ENCODE measurements around the gene BUD13. TPM values are rescaled to one million over a fixed set of nuclear protein-coding genes. Genes with fewer than 3 reads are reported as not detected.

BUD13 gene
- total RNA-seq, 2 donors from 2014 or later = 12.2 to 16.0 TPM

- WGBS = 65% methylated on average over 4 of the region's 4 CpGs
- intact Hi-C loops (cut with DNase I) = no loop called here
- H3K27ac ChIP-seq = no peak overlapping the region
- H3K27me3 ChIP-seq (replicated peaks; ENCODE audit: insufficient read depth) = no peaks in the 10 kb centered on the region
- no peak overlapping the region for H3K4me3 ChIP-seq
- H3K4me1 ChIP-seq (replicated peaks) = no peaks in the 10 kb centered on the region
- TF ChIP-seq POLR2AphosphoS5 (IDR thresholded peaks at IDR 0.05) (no peak), CTCF (IDR thresholded peaks at IDR 0.05) (no peak), POLR2A (IDR thresholded peaks at IDR 0.05) (no peak)
- DNase-seq (ENCODE audit: low spot score) = no peak
- no peaks in the 10 kb centered on the region for H3K9me3 ChIP-seq
- no peaks in the 10 kb centered on the region for H3K36me3 ChIP-seq
Observed at GRCh38 chr11:116740741-116741140, 32.0 kb downstream of the BUD13 start.

- WGBS = 72% methylated on average over 2 of the region's 2 CpGs
- intact Hi-C loops (cut with DNase I) = no loop called here
- no peak for TF ChIP-seq POLR2AphosphoS5 (IDR thresholded peaks at IDR 0.05)
- no peak for TF ChIP-seq POLR2A (IDR thresholded peaks at IDR 0.05)
- Histone ChIP-seq H3K27ac (no peak overlapping the region), H3K9me3 (no peaks in the 10 kb centered on the region), H3K4me1 (replicated peaks) (no peaks in the 10 kb centered on the region), H3K27me3 (replicated peaks; ENCODE audit: insufficient read depth) (no peaks in the 10 kb centered on the region), H3K36me3 (no peaks in the 10 kb centered on the region), H3K4me3 (no peak overlapping the region)
- DNase-seq (ENCODE audit: low spot score) = no peak
Observed at GRCh38 chr11:116738975-116739374, 33.8 kb downstream of the BUD13 start.

- DNase-seq (ENCODE audit: low spot score) = no peak
- 94% methylated on average over 3 of the region's 3 CpGs for WGBS
- Histone ChIP-seq H3K27ac (no peak overlapping the region), H3K36me3 (no peaks in the 10 kb centered on the region), H3K4me1 (replicated peaks) (no peaks in the 10 kb centered on the region), H3K9me3 (no peaks in the 10 kb centered on the region), H3K4me3 (no peak overlapping the region), H3K27me3 (replicated peaks; ENCODE audit: insufficient read depth) (no peaks in the 10 kb centered on the region)
- intact Hi-C loops (cut with DNase I) = no loop called here
- TF ChIP-seq POLR2A (IDR thresholded peaks at IDR 0.05) (no peak), POLR2AphosphoS5 (IDR thresholded peaks at IDR 0.05) (no peak), CTCF (IDR thresholded peaks at IDR 0.05) (no peak)
Observed at GRCh38 chr11:116736763-116737162, 36.0 kb downstream of the BUD13 start.

- Histone ChIP-seq H3K27me3 (replicated peaks; ENCODE audit: insufficient read depth) (peaks cover 1% of the 10 kb centered on the region), H3K4me1 (replicated peaks) (no peaks in the 10 kb centered on the region), H3K4me3 (no peak overlapping the region), H3K36me3 (no peaks in the 10 kb centered on the region), H3K9me3 (no peaks in the 10 kb centered on the region), H3K27ac (no peak overlapping the region)
- no peak for DNase-seq (ENCODE audit: low spot score)
- TF ChIP-seq POLR2A (IDR thresholded peaks at IDR 0.05) (no peak), CTCF (IDR thresholded peaks at IDR 0.05) (no peak), POLR2AphosphoS5 (IDR thresholded peaks at IDR 0.05) (no peak)
- intact Hi-C loops (cut with DNase I) = no loop called here
- 85% methylated on average over 11 of the region's 11 CpGs for WGBS
Observed at GRCh38 chr11:116733969-116734508, 38.7 kb downstream of the BUD13 start.

GRCh38 chr11:116733043-116733755 is 39.6 kb downstream of the BUD13 start:
- no peak for TF ChIP-seq POLR2A (IDR thresholded peaks at IDR 0.05)
- TF ChIP-seq POLR2AphosphoS5 (IDR thresholded peaks at IDR 0.05) = no peak
- TF ChIP-seq CTCF (IDR thresholded peaks at IDR 0.05) = no peak
- Histone ChIP-seq H3K4me3 (no peak overlapping the region), H3K27me3 (replicated peaks; ENCODE audit: insufficient read depth) (peaks cover 1% of the 10 kb centered on the region), H3K36me3 (no peaks in the 10 kb centered on the region), H3K4me1 (replicated peaks) (no peaks in the 10 kb centered on the region), H3K27ac (no peak overlapping the region), H3K9me3 (no peaks in the 10 kb centered on the region)
- DNase-seq (ENCODE audit: low spot score) = no peak
- intact Hi-C loops (cut with DNase I) = no loop called here
- 73% methylated on average over 10 of the region's 10 CpGs for WGBS
